HCT116 (cell line): ENCODE results near the gene LAMTOR5. TPM values are rescaled to one million over a fixed set of nuclear protein-coding genes. Genes with fewer than 3 reads are reported as not detected.

Source experiments
- ATAC-seq: fragments of 200-7000 bp; cut with Tn5 transposase; 2 replicates; pipeline ENCODE4 v1.9.1; 2020; ENCODE audit warnings: mild to moderate bottlenecking, moderate library complexity
- BruUV-seq: library from RNA; stranded (reverse); fragments of 400-500 nt; replicated peaks from 2 replicates; lab custom pipeline; 2021; lab: Mats Ljungman, UMichigan
- CTCF ChIA-PET: fragments of 300-600 bp; sonication (Branson Sonifier 250); formaldehyde crosslinking; loops from one replicate; lab custom pipeline; 2021; ENCODE audit warnings: antibody characterized with exemption; lab: Charles Lee
- POLR2A ChIA-PET: fragments of 300-600, 350-600 bp; sonication (Branson Sonifier 250); formaldehyde crosslinking; loops from one replicate; lab custom pipeline; 2021; ENCODE audit warnings: antibody characterized with exemption; lab: Charles Lee
- RAD21 ChIA-PET, 2 experiments: fragments of 300-600 bp; sonication (Branson Sonifier 250); formaldehyde crosslinking; loops; one replicate each; lab custom pipeline; 2023; ENCODE audit warnings: low total read pairs in 2 of 2; ENCODE audit not compliant: uncharacterized antibody in 2 of 2, unreplicated experiment in 2 of 2, low non-redundant PET in 1 of 2; lab: Charles Lee
- DNase-seq: peaks from one replicate; pipeline ENCODE4 v3.0.0-alpha.2; 2010; ENCODE audit warnings: low read depth, low spot score
- H2AFZ ChIP-seq: fragments of 200-600 bp; shearing (Covaris generic), sonication (generic); 2 replicates; pipeline ENCODE4 v1.6.1; 2017; ENCODE audit warnings: low read depth, mixed run types, mixed read lengths, antibody characterized with exemption, low read length; ENCODE audit not compliant: poor library complexity, severe bottlenecking
- H3K27ac ChIP-seq: 2 replicates; pipeline ENCODE4 v1.5.1; 2012; ENCODE audit warnings: low read depth, low read length
- H3K27me3 ChIP-seq: fragments of 200-600 bp; sonication (generic); 2 replicates; pipeline ENCODE4 v1.6.1; 2016; ENCODE audit warnings: mixed run types, low read length, mixed read lengths; ENCODE audit not compliant: insufficient read depth
- H3K36me3 ChIP-seq, 2 experiments: fragments of 200-500 bp in 1 of 2; fragments of 200-600 bp in 1 of 2; sonication (Bioruptor generic) in 1 of 2; sonication (generic) in 1 of 2; 2 replicates each; pipeline versions ENCODE4 v1.5.1 to v1.6.1; 2014 to 2016; ENCODE audit warnings: low read length in 2 of 2, inconsistent platforms in 1 of 2, mixed read lengths in 1 of 2, mixed run types in 1 of 2; ENCODE audit not compliant: insufficient read depth in 2 of 2, control insufficient read depth in 1 of 2
- H3K4me1 ChIP-seq, 2 experiments: fragments of 200-600 bp in 1 of 2; sonication (generic) in 1 of 2; 2 replicates each; pipeline versions ENCODE4 v1.5.1 to v1.6.1; 2012 to 2017; ENCODE audit warnings: low read length in 2 of 2, inconsistent platforms in 1 of 2, mild to moderate bottlenecking in 1 of 2, mixed read lengths in 1 of 2, mixed run types in 1 of 2, moderate library complexity in 1 of 2; ENCODE audit not compliant: insufficient read depth in 2 of 2, control insufficient read depth in 1 of 2
- H3K4me2 ChIP-seq: fragments of 200-600 bp; sonication (generic); 2 replicates; pipeline ENCODE4 v1.6.1; 2017; ENCODE audit warnings: mixed run types, low read length, mixed read lengths
- H3K4me3 ChIP-seq, 2 experiments: fragments of 200-600 bp in 1 of 2; sonication (generic) in 1 of 2; replicated peaks in 1 of 2; 2 replicates each; pipeline ENCODE4 v1.5.1; 2011 to 2016; ENCODE audit warnings: low read length in 2 of 2, control low read depth in 1 of 2, low read depth in 1 of 2, mild to moderate bottlenecking in 1 of 2, mixed read lengths in 1 of 2, mixed run types in 1 of 2
- H3K79me2 ChIP-seq: fragments of 200-600 bp; sonication (generic); 2 replicates; pipeline ENCODE4 v1.6.1; 2017; ENCODE audit warnings: mild to moderate bottlenecking, mixed run types, low read length, moderate library complexity, mixed read lengths; ENCODE audit not compliant: insufficient read depth
- H3K9ac ChIP-seq: fragments of 200-600 bp; sonication (generic); 2 replicates; pipeline ENCODE4 v1.6.1; 2016; ENCODE audit warnings: low read length, mixed read lengths
- H3K9me2 ChIP-seq: fragments of 200-600 bp; sonication (generic), shearing (Covaris generic); 2 replicates; pipeline ENCODE4 v1.6.1; 2017; ENCODE audit warnings: mixed run types, mild to moderate bottlenecking, moderate library complexity; ENCODE audit not compliant: insufficient read depth
- H3K9me3 ChIP-seq, 2 experiments: fragments of 200-500 bp in 1 of 2; fragments of 200-600 bp in 1 of 2; sonication (Bioruptor generic) in 1 of 2; sonication (generic) in 1 of 2; 2 replicates each; pipeline ENCODE4 v1.6.1; 2014 to 2017; ENCODE audit warnings: low read length in 2 of 2, mixed read lengths in 2 of 2, inconsistent platforms in 1 of 2, low read depth in 1 of 2, mild to moderate bottlenecking in 1 of 2, mixed run types in 1 of 2, moderate library complexity in 1 of 2; ENCODE audit not compliant: control insufficient read depth in 1 of 2, insufficient read depth in 1 of 2
- H4K20me1 ChIP-seq: fragments of 200-600 bp; sonication (generic), shearing (Covaris generic); 2 replicates; pipeline ENCODE4 v1.6.1; 2017; ENCODE audit warnings: mixed run types, mild to moderate bottlenecking, moderate library complexity; ENCODE audit not compliant: insufficient read depth
- CEBPB ChIP-seq: IDR thresholded peaks from 2 replicates; pipeline ENCODE4 v1.6.1; 2012; ENCODE audit warnings: low read depth
- CTCF ChIP-seq, 3 experiments: fragments of 200-600 bp in 1 of 3; sonication (generic) in 1 of 3; IDR thresholded peaks in 2 of 3; conservative IDR thresholded peaks in 1 of 3; 2 replicates each; pipeline ENCODE4 v1.5.1; 2012 to 2017; ENCODE audit warnings: low read depth in 2 of 3, low read length in 2 of 3, antibody characterized with exemption in 1 of 3, borderline replicate concordance in 1 of 3, control low read depth in 1 of 3, mild to moderate bottlenecking in 1 of 3, mixed read lengths in 1 of 3, mixed run types in 1 of 3, moderate library complexity in 1 of 3; ENCODE audit not compliant: insufficient read depth in 1 of 3
- ELF1 ChIP-seq: IDR thresholded peaks from 2 replicates; pipeline ENCODE4 v1.6.1; 2012; ENCODE audit warnings: low read depth, borderline replicate concordance
- EZH2 ChIP-seq: fragments of 200-600 bp; sonication (generic); IDR thresholded peaks from 2 replicates; pipeline ENCODE4 v1.6.1; 2017; ENCODE audit warnings: antibody characterized with exemption, mixed run types
- EZH2phosphoT487 ChIP-seq: fragments of 200-600 bp; IDR thresholded peaks from 2 replicates; pipeline ENCODE4 v1.6.1; 2018; ENCODE audit warnings: antibody characterized with exemption, borderline replicate concordance
- FOSL1 ChIP-seq: IDR thresholded peaks from 2 replicates; pipeline ENCODE4 v1.6.1; 2012; ENCODE audit warnings: low read depth
- JUND ChIP-seq: IDR thresholded peaks from 2 replicates; pipeline ENCODE4 v1.6.1; 2012
- MAX ChIP-seq: IDR thresholded peaks from 2 replicates; pipeline ENCODE4 v1.6.1; 2012
- POLR2A ChIP-seq: IDR thresholded peaks from 2 replicates; pipeline ENCODE4 v1.7.0; 2011; ENCODE audit warnings: borderline replicate concordance; ENCODE audit not compliant: insufficient read depth, insufficient read length; ENCODE audit errors: extremely low read depth
- POLR2AphosphoS5 ChIP-seq: IDR thresholded peaks from 2 replicates; pipeline ENCODE4 v1.6.1; 2011; ENCODE audit warnings: mild to moderate bottlenecking, low read depth, low read length, moderate library complexity
- RAD21 ChIP-seq: IDR thresholded peaks from 2 replicates; pipeline ENCODE4 v1.6.1; 2012; ENCODE audit warnings: low read depth, mild to moderate bottlenecking
- SIN3A ChIP-seq: IDR thresholded peaks from 2 replicates; pipeline ENCODE4 v1.6.1; 2012; ENCODE audit warnings: low read depth
- YY1 ChIP-seq: IDR thresholded peaks from 2 replicates; pipeline ENCODE4 v1.6.1; 2011; ENCODE audit warnings: low read length, low read depth, moderate library complexity, mild to moderate bottlenecking; ENCODE audit not compliant: insufficient replicate concordance; ENCODE audit errors: extremely low read depth
- ZFX ChIP-seq: fragments of 450-650 bp; IDR thresholded peaks from 2 replicates; pipeline ENCODE4 v1.6.1; 2017
- ZNF274 ChIP-seq: fragments of 200-500 bp; sonication (Bioruptor generic); IDR thresholded peaks from 2 replicates; pipeline ENCODE4 v1.6.1; 2014; ENCODE audit warnings: mild to moderate bottlenecking, low read depth, low read length, inconsistent platforms
- intact Hi-C: fragments of 100-400 bp; cut with micrococcal nuclease; formaldehyde crosslinking; loops from 2 replicates; pipeline ENCODE4 v1.10.0; 2022
- total RNA-seq: library from RNA; stranded (reverse); gene quantifications from one replicate; pipeline ENCODE4 v1.2.1, GENCODE V29; 2021; ENCODE audit not compliant: unreplicated experiment

LAMTOR5 gene
- total RNA-seq, 1 experiment from 2014 or later = 137 TPM

DNA sequence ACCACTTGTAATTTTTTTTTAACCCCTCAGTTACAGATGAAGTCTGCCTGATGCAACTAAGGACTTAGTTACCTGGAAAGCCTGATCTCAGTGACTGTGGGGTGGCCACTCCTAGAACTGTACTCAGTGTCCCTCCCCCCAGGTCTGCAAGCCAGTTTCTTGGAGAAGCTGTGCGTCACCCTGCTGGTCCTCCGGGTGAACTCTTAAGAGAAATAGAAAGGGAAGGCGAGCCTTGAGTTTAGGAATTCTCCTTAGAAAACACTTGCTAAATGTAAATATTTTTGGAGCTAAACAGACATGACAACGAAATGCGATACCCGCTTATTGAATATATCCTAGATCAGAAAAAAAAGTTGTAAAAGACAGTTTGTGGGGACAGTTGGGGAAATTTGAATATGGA is 17.4 kb downstream of the LAMTOR5 start:
- H3K9me3 ChIP-seq = no peaks in the 10 kb centered on the region
- no peak overlapping the region for H3K9ac ChIP-seq
- peaks cover 0 to 4% of the 10 kb centered on the region in 2 experiments; a peak in 2 of 4 replicates for H3K36me3 ChIP-seq
- no peak overlapping the region for H3K4me3 ChIP-seq
- no TSS peak for BruUV-seq
- ChIA-PET POLR2A (no interaction called here), CTCF (no interaction called here), RAD21 (no interaction called here)
- intact Hi-C loops = no loop called here
- H3K4me2 ChIP-seq = no peak overlapping the region
- H3K27ac ChIP-seq = no peak overlapping the region
- no peaks in the 10 kb centered on the region for H4K20me1 ChIP-seq
- no peaks in the 10 kb centered on the region for H3K9me2 ChIP-seq
- ATAC-seq = peak; percentile 38; the same call in 1 of the 2 replicates
- DNase-seq = no peak
- no peaks in the 10 kb centered on the region for H3K27me3 ChIP-seq
- H3K4me1 ChIP-seq = peaks cover 0 to 12% of the 10 kb centered on the region in 2 experiments; a peak in 2 of 4 replicates
- H2AFZ ChIP-seq = no peak overlapping the region
- TF ChIP-seq EZH2 (no peak), POLR2A (no peak), JUND (no peak), FOSL1 (no peak), ZNF274 (no peak), ZFX (no peak), EZH2phosphoT487 (no peak), CEBPB (no peak)
- no peaks in the 10 kb centered on the region for H3K79me2 ChIP-seq

GRCh38 chr1:110387048-110387754 is 20.3 kb downstream of the LAMTOR5 start:
- intact Hi-C loops = no loop called here
- no TSS peak for BruUV-seq
- Histone ChIP-seq H3K9ac (no peak overlapping the region), H3K27ac (no peak overlapping the region), H3K4me2 (no peak overlapping the region), H4K20me1 (no peaks in the 10 kb centered on the region), H3K79me2 (no peaks in the 10 kb centered on the region), H3K36me3 (peaks cover 6 to 9% of the 10 kb centered on the region in 2 experiments; a peak in 3 of 4 replicates), H3K27me3 (no peaks in the 10 kb centered on the region), H3K4me1 (peaks cover 0 to 9% of the 10 kb centered on the region in 2 experiments; a peak in 1 of 4 replicates), H3K9me2 (no peaks in the 10 kb centered on the region), H3K4me3 (no peak overlapping the region), H3K9me3 (no peaks in the 10 kb centered on the region), H2AFZ (no peak overlapping the region)
- DNase-seq (no peak), ATAC-seq (no peak)
- POLR2A ChIA-PET = interaction anchor here (1.2 kb wide), 1 partner anchor 49 kb away, joined by 3 read pairs; the partner anchor contains the start of gene RBM15
- RAD21 ChIA-PET = no interaction called here
- CTCF ChIA-PET = interaction anchor here (0.9 kb wide), 1 partner anchor 14 kb away, joined by 3 read pairs; no protein-coding TSS in a partner anchor
- TF ChIP-seq ZFX (no peak), CTCF (IDR thresholded peaks at IDR 0.05 in 2 of 3, conservative IDR thresholded peaks at IDR 0.05 in 1 of 3; ENCODE audit: borderline replicate concordance in 1 of 3, insufficient read depth in 1 of 3, low read depth in 2 of 3, low read length in 2 of 3) (no peak), EZH2phosphoT487 (no peak), MAX (no peak), ZNF274 (no peak), POLR2A (no peak), POLR2AphosphoS5 (no peak), YY1 (no peak), ELF1 (no peak), SIN3A (no peak), RAD21 (no peak)
